ENCODE data around the gene TNNT2. TPM values are rescaled to one million over a fixed set of nuclear protein-coding genes. Genes with fewer than 3 reads are reported as not detected.

The TNNT2 gene
- total RNA-seq, 4 donors from 2014 or later: 0.21 TPM; not detected in 3

- H3K4me3 ChIP-seq: no peak overlapping the region
- no peaks in the 10 kb centered on the region for H3K36me3 ChIP-seq
- no peak for DNase-seq
- peaks cover 0 to 6% of the 10 kb centered on the region in 2 donors for H3K27me3 ChIP-seq
- H3K27ac ChIP-seq: no peak overlapping the region
- intact Hi-C loops (cut with DNase I; ENCODE audit: low total_unique reads): no loop called here
- no peaks in the 10 kb centered on the region for H3K4me1 ChIP-seq
- no peak for TF ChIP-seq CTCF (IDR thresholded peaks at IDR 0.05)
- TF ChIP-seq POLR2A (IDR thresholded peaks at IDR 0.05): no peak
- H3K9me3 ChIP-seq: no peaks in the 10 kb centered on the region
These were observed 17.1 kb upstream of the TNNT2 start for GRCh38 chr1:201394591-201394990.

GRCh38 chr1:201393076-201393475 is 15.6 kb upstream of the TNNT2 start:
- intact Hi-C loops (cut with DNase I; ENCODE audit: low total_unique reads): no loop called here
- Histone ChIP-seq H3K4me1 (no peaks in the 10 kb centered on the region), H3K9me3 (no peaks in the 10 kb centered on the region), H3K27me3 (no peaks in the 10 kb centered on the region), H3K4me3 (no peak overlapping the region), H3K27ac (no peak overlapping the region), H3K36me3 (no peaks in the 10 kb centered on the region)
- TF ChIP-seq CTCF (IDR thresholded peaks at IDR 0.05) (no peak), POLR2A (IDR thresholded peaks at IDR 0.05) (no peak)
- DNase-seq: no peak

GRCh38 chr1:201391651-201392511 is 14.4 kb upstream of the TNNT2 start:
- no peaks in the 10 kb centered on the region for H3K27me3 ChIP-seq
- H3K27ac ChIP-seq: no peak overlapping the region
- H3K9me3 ChIP-seq: no peaks in the 10 kb centered on the region
- no peak for DNase-seq
- H3K4me1 ChIP-seq: no peaks in the 10 kb centered on the region
- no peak for TF ChIP-seq CTCF (IDR thresholded peaks at IDR 0.05)
- TF ChIP-seq POLR2A (IDR thresholded peaks at IDR 0.05): no peak
- intact Hi-C loops (cut with DNase I; ENCODE audit: low total_unique reads): no loop called here
- H3K36me3 ChIP-seq: no peaks in the 10 kb centered on the region
- no peak overlapping the region for H3K4me3 ChIP-seq

DNA sequence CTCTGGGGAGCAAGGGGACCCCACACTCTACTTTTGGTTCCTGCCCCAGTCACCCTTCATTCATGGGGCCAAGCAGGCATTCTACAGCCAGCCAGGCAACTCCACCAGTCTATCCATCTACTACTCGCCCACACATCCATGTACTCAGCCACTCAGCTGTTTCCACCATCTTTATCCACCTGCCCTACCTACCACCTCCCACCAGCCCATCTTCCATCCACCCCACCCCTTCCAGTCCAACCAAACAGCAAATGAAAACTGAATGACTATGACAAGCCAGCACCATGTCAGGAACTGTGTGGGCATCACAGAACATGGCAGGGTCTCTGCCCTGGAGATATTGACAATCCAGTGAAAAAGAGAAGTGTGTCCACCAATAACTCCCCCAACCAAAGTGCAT is 13.7 kb upstream of the TNNT2 start:
- Histone ChIP-seq H3K9me3 (no peaks in the 10 kb centered on the region), H3K27ac (no peak overlapping the region), H3K4me1 (no peaks in the 10 kb centered on the region), H3K27me3 (no peaks in the 10 kb centered on the region), H3K4me3 (no peak overlapping the region), H3K36me3 (no peaks in the 10 kb centered on the region)
- intact Hi-C loops (cut with DNase I; ENCODE audit: low total_unique reads): no loop called here
- DNase-seq: no peak
- no peak for TF ChIP-seq POLR2A (IDR thresholded peaks at IDR 0.05)
- TF ChIP-seq CTCF (IDR thresholded peaks at IDR 0.05): no peak

- no peaks in the 10 kb centered on the region for H3K4me1 ChIP-seq
- H3K36me3 ChIP-seq: no peaks in the 10 kb centered on the region
- no peaks in the 10 kb centered on the region for H3K9me3 ChIP-seq
- DNase-seq: no peak
- intact Hi-C loops (cut with DNase I; ENCODE audit: low total_unique reads): no loop called here
- no peak overlapping the region for H3K27ac ChIP-seq
- TF ChIP-seq POLR2A (IDR thresholded peaks at IDR 0.05) (no peak), CTCF (IDR thresholded peaks at IDR 0.05) (no peak)
- no peaks in the 10 kb centered on the region for H3K27me3 ChIP-seq
- H3K4me3 ChIP-seq: no peak overlapping the region
These were observed 11.6 kb upstream of the TNNT2 start for GRCh38 chr1:201389051-201389450.
